TTC549 (cell line): ENCODE results near the gene MUC5B.

Source experiments
- FAIRE-seq: peaks from 2 replicates; lab custom pipeline; 2012; peaks lifted over from hg19 to GRCh38; lab: Jason Lieb, UNC

MUC5B gene

DNA sequence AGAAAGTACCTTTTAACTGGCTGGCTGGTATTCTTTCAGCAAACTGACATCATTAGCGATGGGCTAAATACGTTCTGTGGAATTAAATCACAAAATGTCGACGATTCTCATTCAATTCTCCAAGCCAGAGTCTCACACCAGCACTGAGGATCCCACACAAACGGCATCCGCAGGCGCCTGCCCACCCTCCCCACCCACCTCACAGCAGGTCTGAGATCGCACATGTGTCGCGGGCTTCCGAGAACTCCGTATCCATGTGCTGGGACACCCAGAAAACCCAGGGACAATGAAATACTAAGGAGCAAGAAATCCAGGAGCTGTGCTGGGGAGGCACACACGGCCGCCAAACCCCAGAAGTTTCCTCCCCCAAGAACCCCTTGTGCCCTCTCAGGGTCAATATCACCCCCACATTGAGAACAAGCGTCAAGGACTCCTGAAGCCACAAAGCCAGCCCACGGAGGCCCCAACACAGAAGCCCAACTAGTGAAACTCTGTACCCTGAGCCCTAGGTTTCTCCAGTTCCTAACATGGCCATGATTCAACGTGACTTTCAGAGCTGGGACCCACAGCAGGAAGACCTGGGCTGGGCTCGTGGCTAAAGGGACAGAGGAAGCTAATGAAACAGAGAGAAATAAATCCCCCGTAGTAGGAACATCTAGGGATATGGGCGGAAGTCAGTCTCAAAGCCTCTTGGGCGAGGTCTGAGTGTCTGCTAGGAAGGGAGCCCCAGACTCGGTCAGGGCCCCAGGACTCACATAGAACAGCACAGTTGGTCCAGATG, 78.5 kb downstream of the MUC5B start:
- no peak for FAIRE-seq

GRCh38 chr11:1302041-1302460, 79.2 kb downstream of the MUC5B start:
- no peak for FAIRE-seq

DNA sequence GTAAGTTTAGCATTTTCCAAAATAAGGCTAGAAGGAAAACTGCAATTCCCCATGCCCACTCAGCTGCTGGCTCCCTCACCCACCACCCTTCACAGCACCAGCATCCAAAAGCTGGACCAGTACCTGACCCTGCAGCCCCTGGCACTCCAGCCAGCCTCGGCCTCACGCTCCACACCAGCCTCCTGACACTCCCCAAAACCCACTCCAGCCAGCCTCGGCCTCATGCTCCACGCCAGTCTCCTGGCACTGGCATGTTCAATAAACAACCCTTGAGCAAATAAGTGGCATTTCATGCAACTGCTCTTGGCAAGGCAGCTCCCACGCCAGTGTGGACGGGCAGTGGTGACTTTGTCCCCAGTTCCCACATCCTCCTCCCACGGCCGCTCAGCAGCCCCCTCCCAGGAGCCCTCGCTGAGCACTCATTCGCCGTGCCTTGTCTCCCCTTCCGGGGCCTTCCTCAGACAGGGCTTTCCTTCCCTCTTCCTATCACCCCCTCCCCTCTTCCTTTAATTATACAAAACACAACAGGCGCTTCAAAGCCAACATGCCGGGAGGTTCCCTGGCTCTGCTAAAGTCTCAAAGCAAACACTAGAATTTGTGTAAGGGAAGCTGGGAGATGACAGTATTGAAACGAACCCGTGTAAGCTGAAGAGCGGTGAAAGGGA, 79.7 kb downstream of the MUC5B start:
- no peak for FAIRE-seq

GRCh38 chr11:1303126-1303821, 80.4 kb downstream of the MUC5B start:
- FAIRE-seq: no peak

DNA sequence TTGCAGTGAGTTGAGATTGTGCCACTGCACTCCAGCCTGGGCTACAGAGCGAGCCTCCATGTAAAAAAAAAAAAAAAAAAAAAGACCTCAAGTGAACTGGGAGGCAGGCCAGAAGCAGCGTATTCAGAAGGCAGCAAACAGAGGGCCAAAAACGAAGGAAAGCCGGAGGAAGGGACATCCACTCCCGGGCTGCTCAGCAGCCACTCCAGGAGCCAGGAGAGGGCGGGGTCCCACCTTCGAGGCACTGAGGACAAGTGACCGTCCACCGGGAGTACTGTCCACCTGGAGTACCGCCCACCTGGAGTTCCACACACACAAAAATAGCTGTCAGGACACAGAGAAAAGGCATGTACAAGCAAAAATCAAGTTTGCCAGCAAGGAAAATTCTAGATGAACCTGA, 81.1 kb downstream of the MUC5B start:
- FAIRE-seq: no peak

DNA sequence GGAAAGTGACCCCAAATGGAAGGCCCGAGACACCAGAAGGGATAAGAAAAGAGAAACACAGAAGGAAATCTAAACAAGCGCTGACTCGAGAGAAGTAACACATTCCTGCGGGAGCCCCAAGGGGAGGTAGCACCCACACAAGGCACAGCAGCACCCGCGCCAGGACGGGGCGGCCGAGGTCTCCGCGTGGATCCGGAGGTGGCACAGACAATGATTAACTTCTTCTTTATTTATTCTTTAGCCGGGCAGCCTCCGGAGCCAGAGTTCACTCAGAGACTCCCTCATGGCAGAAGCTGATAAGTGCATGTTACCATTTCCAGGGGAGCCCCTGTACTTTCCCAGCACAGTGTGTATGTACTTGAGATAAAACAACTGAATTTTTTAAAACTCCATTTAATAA, 81.5 kb downstream of the MUC5B start:
- no peak for FAIRE-seq

GRCh38 chr11:1305063-1305495, 82.2 kb downstream of the MUC5B start:
- FAIRE-seq: no peak

GRCh38 chr11:1305501-1306056, 82.7 kb downstream of the MUC5B start:
- FAIRE-seq: no peak

GRCh38 chr11:1306186-1307162, 83.6 kb downstream of the MUC5B start:
- FAIRE-seq: no peak

- FAIRE-seq: no peak
Observed at GRCh38 chr11:1307163-1307870, 84.5 kb downstream of the MUC5B start.

DNA sequence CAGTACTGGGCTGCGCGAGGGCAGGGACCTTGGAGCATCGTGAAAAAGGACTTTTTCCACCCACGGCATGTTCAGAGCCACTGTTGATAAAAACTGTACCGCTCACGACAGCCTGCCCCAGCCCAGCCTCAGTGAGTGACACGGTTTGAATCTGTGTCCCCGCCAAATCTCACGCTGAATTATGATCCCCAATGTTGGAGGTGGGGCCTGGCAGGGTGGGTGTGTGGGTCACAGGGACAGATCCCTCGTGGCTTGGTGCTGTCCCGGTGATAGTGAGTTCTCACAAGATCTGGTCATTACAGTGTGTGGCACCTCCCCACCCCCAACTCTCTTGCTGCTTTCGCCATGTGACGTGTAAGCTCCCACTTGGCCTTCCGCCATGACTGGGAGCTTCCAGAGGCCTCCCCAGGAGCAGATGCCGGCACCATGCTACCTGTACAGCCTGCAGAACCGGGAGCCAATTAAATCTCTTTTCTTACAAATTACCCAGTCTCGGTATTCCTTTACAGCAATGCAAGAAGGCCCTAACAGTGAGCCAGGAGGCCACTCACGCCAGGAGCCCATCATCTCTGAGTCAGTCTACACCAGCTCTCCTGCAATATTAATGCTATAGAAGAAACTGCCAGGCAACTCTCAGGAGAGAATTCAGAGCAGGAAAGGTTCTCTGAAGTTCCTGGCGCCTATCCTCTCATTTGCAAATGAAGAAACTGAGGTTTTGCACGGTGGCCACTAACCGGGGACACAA, 85.3 kb downstream of the MUC5B start:
- no peak for FAIRE-seq

- no peak for FAIRE-seq
Observed at GRCh38 chr11:1308743-1309497, 86.1 kb downstream of the MUC5B start.

- FAIRE-seq: no peak
Observed at GRCh38 chr11:1309498-1310317, 86.8 kb downstream of the MUC5B start, which contains the start of gene TOLLIP. TOLLIP (minus strand) TSS chr11:1309632; CDS start chr11:1309498, 134 bp downstream.

DNA sequence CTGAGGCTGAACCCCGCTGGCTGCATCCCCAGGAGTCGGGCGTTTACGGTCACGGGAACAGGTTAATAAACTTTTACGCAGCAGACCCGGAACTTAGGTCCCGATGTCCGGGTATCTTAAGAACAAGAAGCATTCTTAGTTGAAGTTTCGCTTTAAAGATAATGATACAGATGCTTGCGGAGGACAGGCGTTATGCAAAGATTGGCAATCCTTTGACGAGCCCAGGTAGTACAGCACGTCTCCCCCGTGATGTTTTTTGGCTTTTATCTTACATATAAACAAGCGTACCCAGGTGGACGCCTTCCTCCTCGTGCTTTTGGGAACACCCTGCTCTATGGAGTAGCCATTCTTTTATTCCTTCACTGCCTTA, 87.4 kb downstream of the MUC5B start:
- no peak for FAIRE-seq

- no peak for FAIRE-seq
Observed at GRCh38 chr11:1310772-1311468, 88.1 kb downstream of the MUC5B start.
